Hepatocyte (in vitro differentiated cells): ENCODE measurements around the gene MCF2L2.

ENCODE experiments used
- CTCF ChIP-seq: fragments of 200-600 bp; sonication (generic); IDR thresholded peaks from 2 replicates; pipeline ENCODE4 v1.5.1; 2016; ENCODE audit warnings: antibody characterized with exemption, mild to moderate bottlenecking; ENCODE audit not compliant: poor library complexity
- EZH2 ChIP-seq: fragments of 200-600 bp; sonication (generic); IDR thresholded peaks from 2 replicates; pipeline ENCODE4 v1.6.1; 2016; ENCODE audit warnings: antibody characterized with exemption, mild to moderate bottlenecking, borderline replicate concordance
- EZH2phosphoT487 ChIP-seq: fragments of 200-600 bp; sonication (generic); IDR thresholded peaks from one replicate; pipeline ENCODE4 v1.6.1; 2018; ENCODE audit warnings: antibody characterized with exemption, mild to moderate bottlenecking, low read depth, moderate library complexity; ENCODE audit not compliant: unreplicated experiment, severe bottlenecking

GRCh38 chr3:183369117-183369516, 59.3 kb downstream of the MCF2L2 start:
- no peak for TF ChIP-seq CTCF
- no peak for TF ChIP-seq EZH2
- no peak for TF ChIP-seq EZH2phosphoT487
